GM12891 (cell line): ENCODE data around the gene ZMIZ1.

Source experiments
- POLR2A ChIP-seq: IDR thresholded peaks from 2 replicates; pipeline ENCODE4 v1.6.1; 2011; ENCODE audit warnings: low read depth, low read length, control low read depth
- POLR2AphosphoS5 ChIP-seq: IDR thresholded peaks from 2 replicates; pipeline ENCODE4 v1.6.1; 2011; ENCODE audit warnings: low read depth, low read length, control low read depth

DNA sequence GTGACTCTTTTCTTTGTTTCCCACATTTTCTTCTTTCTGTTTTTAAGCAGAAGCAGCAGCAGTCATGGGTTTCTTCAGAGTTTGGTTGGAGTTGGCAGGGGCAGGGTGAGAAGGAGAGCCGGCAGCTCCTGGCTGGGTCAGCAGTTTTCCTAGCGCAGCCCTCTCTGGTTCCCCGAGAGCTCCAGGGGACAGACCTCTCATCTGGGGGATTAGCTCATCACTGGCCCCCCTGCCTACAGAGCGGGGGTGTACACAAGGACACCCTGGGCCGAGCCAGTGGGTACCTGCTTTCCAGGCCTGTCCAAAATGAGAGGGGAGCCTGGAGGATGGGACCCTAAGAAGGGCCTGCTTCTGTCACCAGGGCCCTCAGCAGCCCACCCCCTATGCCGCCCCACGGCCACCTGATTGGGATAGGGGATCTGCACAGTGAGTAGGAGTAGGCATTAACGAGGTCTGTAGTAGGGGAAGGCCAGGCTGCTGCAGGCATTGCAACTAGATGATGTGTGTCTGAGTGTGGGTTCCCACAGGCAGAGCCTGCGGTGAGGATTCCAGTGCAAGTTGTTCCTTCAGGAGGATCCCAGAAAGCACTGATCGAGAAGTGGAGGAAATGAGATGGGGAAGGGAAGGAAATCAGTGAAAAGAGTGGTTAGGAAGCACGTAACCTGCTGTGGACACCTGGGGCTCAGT, 155.6 kb downstream of the ZMIZ1 start:
- no peak for TF ChIP-seq POLR2AphosphoS5
- TF ChIP-seq POLR2A, result no peak
